Activated naive CD8-positive, alpha-beta T cell treated with anti-CD3 and anti-CD28 coated beads for 36 hours (primary cell): ENCODE data around the gene GID8. TPM values are rescaled to one million over a fixed set of nuclear protein-coding genes. Genes with fewer than 3 reads are reported as not detected.

Source experiments
- DNase-seq: peaks from one replicate; pipeline ENCODE4 v3.0.0; 2021
- H3K27ac Mint-ChIP-seq: one replicate; pipeline ENCODE4 v1.8.0; 2022; ENCODE audit warnings: mild to moderate bottlenecking, moderate library complexity, mixed read lengths
- H3K27me3 Mint-ChIP-seq: one replicate; pipeline ENCODE4 v1.8.0; 2022; ENCODE audit warnings: mild to moderate bottlenecking, mixed read lengths
- H3K36me3 Mint-ChIP-seq: one replicate; pipeline ENCODE4 v1.8.0; 2021; ENCODE audit warnings: mild to moderate bottlenecking, mixed read lengths
- H3K4me1 Mint-ChIP-seq: one replicate; pipeline ENCODE4 v1.8.0; 2021; ENCODE audit warnings: mixed read lengths
- H3K4me3 Mint-ChIP-seq: one replicate; pipeline ENCODE4 v1.8.0; 2022; ENCODE audit warnings: mild to moderate bottlenecking, moderate library complexity, mixed read lengths
- H3K9me3 Mint-ChIP-seq: one replicate; pipeline ENCODE4 v1.8.0; 2022; ENCODE audit warnings: mixed read lengths
- total RNA-seq, 2 experiments: library from RNA; stranded (reverse); gene quantifications; one replicate each; pipeline ENCODE4 v1.2.3, GENCODE V29; 2021

Gene GID8
- total RNA-seq, 2 experiments from 2014 or later: 47.6 to 48.5 TPM

DNA sequence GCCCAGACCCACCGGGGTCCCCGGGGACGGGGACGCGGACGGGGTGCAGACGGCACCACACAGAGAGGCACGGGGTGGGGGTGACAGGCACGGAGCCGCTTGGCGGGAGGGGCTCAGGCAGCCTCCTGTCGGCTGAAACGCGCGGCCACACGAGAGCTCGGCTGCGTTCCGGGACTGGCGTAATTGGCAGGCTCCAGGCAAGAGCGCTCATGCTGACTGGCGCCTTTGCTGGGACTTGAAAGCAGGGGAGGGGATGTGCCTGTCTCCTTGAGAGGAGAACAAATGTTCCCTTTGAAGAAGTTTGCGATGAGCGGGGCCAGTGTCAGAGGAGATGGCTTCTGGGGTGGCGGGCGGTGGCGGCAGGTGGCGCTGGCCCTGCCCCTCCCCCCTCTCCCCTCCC is 43.0 kb downstream of the GID8 start:
- Mint-ChIP-seq H3K9me3 (no peaks in the 10 kb centered on the region), H3K27ac (no peak overlapping the region), H3K27me3 (peaks cover 54% of the 10 kb centered on the region), H3K4me1 (peaks cover 25% of the 10 kb centered on the region), H3K4me3 (no peak overlapping the region), H3K36me3 (no peaks in the 10 kb centered on the region)
- DNase-seq: peak; percentile 46

DNA sequence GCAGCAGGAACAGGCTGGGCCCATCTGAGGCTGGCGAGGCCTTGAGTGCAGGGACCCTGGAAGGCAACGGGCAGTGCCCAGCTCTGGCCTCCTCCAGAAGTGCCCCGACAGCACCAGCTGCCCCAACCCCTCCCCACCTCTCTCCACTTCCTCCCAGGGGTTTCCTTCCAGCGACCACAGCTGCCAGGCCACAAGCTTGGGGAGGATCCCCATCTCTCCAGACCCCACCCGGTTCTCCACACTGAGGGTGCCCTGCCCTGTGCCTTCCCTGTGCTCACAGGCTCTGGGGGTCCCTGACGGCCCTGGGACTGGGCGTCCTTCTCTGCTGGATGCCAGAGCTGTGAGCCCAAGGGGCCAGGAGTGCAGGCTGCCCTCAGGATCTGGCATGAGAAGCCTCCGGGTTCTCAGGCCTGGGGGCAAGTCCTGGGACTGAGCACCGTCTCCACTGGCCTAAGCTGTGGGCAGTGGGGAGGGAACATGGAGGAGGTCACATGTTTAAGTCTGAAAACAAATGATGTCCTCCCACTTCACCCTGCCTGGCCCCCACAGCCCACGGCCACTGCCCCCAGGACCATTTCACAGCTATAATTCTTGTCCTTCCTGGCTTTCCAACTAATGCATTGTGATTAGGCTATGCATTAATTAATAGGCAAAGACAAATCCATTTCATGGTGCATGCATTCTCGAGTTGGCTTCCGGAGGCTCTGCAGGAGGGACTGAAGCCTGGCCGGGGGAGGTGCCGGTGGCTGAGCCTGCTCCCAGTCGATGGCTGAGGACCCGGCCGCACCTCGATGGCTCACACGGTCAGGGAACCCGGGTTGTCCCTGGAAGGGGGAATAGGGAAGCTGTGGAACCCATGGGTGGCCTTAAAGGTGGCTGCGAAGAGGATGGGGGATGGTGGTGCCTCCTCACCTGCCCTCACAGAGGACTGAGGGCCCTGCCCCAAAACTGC is 44.5 kb downstream of the GID8 start:
- no peak overlapping the region for H3K27ac Mint-ChIP-seq
- peaks cover 23% of the 10 kb centered on the region for H3K4me1 Mint-ChIP-seq
- H3K36me3 Mint-ChIP-seq: no peaks in the 10 kb centered on the region
- H3K9me3 Mint-ChIP-seq: no peaks in the 10 kb centered on the region
- H3K4me3 Mint-ChIP-seq: no peak overlapping the region
- DNase-seq: no peak
- H3K27me3 Mint-ChIP-seq: peaks cover 49% of the 10 kb centered on the region

DNA sequence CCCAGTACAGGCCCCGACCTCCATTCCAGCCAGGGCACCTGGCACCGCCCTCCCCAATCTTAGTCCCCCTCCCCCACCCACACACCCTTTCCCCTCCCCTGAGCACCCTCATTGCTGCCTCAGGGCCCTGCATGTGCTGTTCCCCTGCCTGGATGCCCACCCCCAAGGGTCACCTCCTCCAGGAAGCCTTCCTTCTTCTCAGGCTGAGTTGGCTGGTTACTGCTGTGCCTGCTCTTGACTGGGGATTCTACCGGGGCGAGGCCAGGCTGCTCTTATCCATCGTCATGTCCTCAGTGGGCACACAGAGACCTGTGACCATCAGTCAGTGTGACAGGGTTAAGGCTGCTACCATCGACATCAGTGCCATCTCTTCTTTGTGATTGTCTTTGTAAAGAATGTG is 45.3 kb downstream of the GID8 start:
- DNase-seq: no peak
- H3K4me1 Mint-ChIP-seq: peaks cover 16% of the 10 kb centered on the region
- no peak overlapping the region for H3K27ac Mint-ChIP-seq
- H3K27me3 Mint-ChIP-seq: peaks cover 43% of the 10 kb centered on the region
- no peaks in the 10 kb centered on the region for H3K9me3 Mint-ChIP-seq
- H3K36me3 Mint-ChIP-seq: no peaks in the 10 kb centered on the region
- H3K4me3 Mint-ChIP-seq: no peak overlapping the region

DNA sequence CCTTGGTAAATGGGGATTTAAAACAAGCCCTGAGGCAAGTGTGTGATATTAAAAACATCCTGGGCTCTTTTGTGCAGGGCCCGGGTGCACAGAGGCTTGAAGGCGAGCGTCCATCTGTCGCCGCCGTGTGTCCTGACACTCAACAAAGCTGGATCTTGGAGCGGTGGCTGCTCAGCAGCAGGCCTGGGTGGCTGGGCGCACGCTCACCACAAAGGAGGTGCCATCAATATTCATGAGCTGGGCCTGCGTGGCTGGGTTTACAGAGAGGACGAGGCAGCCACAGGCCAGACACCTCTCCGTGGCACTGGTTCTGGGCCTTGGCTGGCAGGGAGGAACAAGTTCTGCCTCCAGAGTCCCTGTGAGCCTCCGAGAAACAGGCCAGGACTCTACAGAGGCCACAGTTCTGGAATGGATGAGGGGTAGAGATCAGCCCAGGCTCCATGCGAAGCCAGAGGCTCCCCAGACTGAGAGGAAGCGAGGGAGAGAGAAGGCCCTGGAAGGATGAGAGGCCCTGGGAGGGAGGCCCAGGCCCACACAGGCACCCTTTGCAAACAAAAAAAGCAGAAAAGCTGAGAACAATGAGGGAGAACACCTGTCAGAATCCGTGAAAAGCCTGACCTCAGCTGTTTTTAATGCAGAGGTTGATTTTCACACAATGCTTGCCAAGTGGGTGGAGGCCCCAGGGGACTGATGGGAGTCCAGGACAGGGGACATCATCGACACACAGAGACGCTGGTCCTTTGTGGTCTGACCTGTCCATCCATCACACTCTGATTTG is 46.9 kb downstream of the GID8 start:
- no peak for DNase-seq
- Mint-ChIP-seq H3K4me3 (no peak overlapping the region), H3K27me3 (peaks cover 27% of the 10 kb centered on the region), H3K36me3 (no peaks in the 10 kb centered on the region), H3K9me3 (no peaks in the 10 kb centered on the region), H3K4me1 (peaks cover 15% of the 10 kb centered on the region), H3K27ac (no peak overlapping the region)

DNA sequence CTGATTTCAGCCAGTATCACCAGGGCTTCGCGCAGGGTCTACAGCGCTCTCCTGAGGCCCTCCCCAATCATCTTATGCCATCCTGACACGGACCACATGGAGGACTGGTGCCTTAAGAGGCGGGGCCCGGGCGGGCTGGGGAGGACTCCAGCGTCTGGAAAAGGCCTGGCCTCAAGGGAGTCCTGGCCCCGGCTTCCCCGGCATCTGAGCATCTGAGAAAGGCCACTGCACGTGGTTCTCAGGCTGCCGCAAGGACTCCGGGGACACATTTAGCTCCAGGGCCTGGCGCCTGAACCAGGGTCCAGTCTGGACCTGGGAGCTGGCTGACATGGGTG is 47.5 kb downstream of the GID8 start:
- no peak overlapping the region for H3K4me3 Mint-ChIP-seq

DNA sequence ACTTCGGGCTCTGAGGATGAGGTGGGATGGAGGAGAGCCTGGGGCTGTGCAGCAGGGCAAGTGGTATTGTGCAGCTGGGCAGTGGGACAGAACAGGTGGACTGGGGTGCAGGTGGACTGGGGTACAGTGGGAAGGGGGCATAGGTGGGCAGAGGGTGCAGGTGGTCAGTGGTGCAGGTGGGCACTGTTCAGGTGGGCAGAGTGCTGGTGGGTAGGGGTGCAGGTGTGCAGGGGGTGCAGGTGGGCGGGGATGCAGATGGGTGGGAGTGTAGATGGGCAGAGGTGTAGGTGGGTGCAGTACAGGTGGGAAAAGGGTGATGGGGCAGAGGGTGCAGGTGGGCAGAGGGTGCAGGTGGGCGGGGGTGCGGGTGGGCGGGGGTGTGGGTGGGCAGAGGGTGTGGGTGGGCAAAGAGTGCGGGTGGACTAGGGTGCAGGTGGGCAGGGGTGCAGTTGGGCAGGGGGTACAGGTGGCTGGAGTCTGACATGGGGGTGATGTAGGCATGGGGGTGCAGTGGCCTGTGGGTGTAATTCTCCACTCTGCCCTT is 48.4 kb downstream of the GID8 start:
- peaks cover 8% of the 10 kb centered on the region for H3K4me1 Mint-ChIP-seq
- peak overlapping the region; percentile 69 for H3K27ac Mint-ChIP-seq
- H3K27me3 Mint-ChIP-seq: peaks cover 15% of the 10 kb centered on the region
- no peak for DNase-seq
- no peak overlapping the region for H3K4me3 Mint-ChIP-seq
- no peaks in the 10 kb centered on the region for H3K36me3 Mint-ChIP-seq
- no peaks in the 10 kb centered on the region for H3K9me3 Mint-ChIP-seq

More for the DNA sequence above, 47.5 kb downstream of the GID8 start:
- Mint-ChIP-seq H3K4me1 (peaks cover 13% of the 10 kb centered on the region), H3K27ac (no peak overlapping the region), H3K27me3 (peaks cover 22% of the 10 kb centered on the region), H3K9me3 (no peaks in the 10 kb centered on the region), H3K36me3 (no peaks in the 10 kb centered on the region)
- DNase-seq: no peak

- no peaks in the 10 kb centered on the region for H3K36me3 Mint-ChIP-seq
- peaks cover 11% of the 10 kb centered on the region for H3K27me3 Mint-ChIP-seq
- H3K27ac Mint-ChIP-seq: no peak overlapping the region
- H3K4me3 Mint-ChIP-seq: no peak overlapping the region
- H3K4me1 Mint-ChIP-seq: peaks cover 4% of the 10 kb centered on the region
- DNase-seq: no peak
- no peaks in the 10 kb centered on the region for H3K9me3 Mint-ChIP-seq
Observed at GRCh38 chr20:62987114-62987513, 49.2 kb downstream of the GID8 start.

DNA sequence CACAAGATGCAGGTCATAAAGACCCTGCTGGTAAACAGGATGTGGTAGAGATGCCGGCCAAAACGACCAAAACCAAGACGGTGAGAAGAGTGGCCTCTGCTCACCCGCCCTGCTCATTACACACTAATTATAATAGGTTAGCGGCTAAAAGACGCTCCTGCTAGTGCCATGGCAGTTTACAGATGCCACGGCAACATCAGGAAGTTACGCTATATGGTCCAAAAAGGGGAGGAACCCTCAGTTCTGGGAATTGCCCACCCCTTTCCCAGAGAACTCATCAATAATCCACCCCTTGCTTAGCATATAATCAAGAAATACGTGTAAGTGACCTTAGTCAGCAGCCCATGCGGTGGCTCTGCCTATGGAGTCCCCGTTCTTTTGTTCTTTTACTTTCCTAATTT is 51.3 kb downstream of the GID8 start:
- no peak overlapping the region for H3K27ac Mint-ChIP-seq
- peaks cover 4% of the 10 kb centered on the region for H3K4me1 Mint-ChIP-seq
- no peaks in the 10 kb centered on the region for H3K9me3 Mint-ChIP-seq
- H3K36me3 Mint-ChIP-seq: no peaks in the 10 kb centered on the region
- H3K4me3 Mint-ChIP-seq: peak overlapping the region; percentile 40
- DNase-seq: no peak
- H3K27me3 Mint-ChIP-seq: peaks cover 11% of the 10 kb centered on the region

DNA sequence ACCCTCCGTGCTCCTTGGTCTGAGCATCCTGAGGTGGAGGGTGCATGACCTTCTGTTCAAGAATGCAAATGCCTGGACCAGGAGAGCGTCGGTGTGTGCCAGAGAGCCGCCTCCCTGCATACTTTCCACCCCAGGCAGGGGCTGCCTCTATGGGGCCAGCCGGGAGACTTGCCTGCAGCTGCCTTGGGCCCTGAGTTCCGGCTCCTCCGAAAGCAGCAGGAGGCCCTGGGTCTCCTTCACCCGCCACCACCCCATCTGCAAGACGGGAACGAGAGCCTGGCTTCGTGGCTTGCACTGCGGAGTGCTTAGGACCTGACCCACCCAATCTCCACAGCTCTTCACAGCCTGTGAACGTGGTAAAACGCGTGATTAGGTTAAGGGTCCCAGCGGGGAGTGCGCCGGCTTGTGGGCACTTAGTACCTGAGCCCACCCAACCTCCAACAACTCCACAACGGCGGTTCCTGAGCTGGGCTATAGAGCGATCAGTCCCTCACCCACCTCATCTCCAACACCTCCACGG is 52.4 kb downstream of the GID8 start:
- Mint-ChIP-seq H3K27me3 (peaks cover 11% of the 10 kb centered on the region), H3K36me3 (no peaks in the 10 kb centered on the region), H3K4me1 (peaks cover 4% of the 10 kb centered on the region), H3K27ac (no peak overlapping the region), H3K9me3 (no peaks in the 10 kb centered on the region), H3K4me3 (no peak overlapping the region)
- DNase-seq: no peak

DNA sequence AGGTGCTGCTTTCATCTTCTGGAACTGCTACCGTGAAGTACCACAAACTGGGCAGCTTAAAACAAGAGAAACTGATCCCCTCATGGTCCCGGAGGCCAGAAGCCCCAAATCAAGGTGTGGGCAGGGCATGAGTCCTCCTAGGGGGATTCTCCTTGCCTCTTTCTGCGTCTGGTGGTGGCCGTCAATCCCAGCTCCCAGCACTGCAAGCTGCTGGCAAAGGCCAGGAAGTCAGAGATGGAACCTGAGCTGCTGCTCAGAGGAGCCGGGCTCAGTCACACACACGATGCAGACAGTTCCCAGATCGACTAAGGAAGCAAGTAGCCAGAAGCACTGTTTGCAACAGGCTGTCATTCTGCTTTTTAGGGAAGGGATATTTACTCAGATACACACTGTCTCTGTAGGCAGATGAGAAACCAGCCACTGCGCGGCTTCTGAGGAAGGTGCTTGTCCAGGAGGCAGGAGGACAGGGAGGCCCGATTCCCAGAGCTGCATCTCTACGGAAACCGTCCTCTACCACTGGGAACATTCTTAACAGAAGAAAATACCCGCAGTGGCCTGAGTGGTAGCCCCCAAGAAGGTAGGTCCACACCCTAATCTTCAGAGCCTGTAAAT is 53.4 kb downstream of the GID8 start:
- Mint-ChIP-seq H3K36me3 (no peaks in the 10 kb centered on the region), H3K27me3 (peaks cover 7% of the 10 kb centered on the region), H3K4me3 (no peak overlapping the region), H3K27ac (no peak overlapping the region), H3K4me1 (peaks cover 4% of the 10 kb centered on the region), H3K9me3 (no peaks in the 10 kb centered on the region)
- DNase-seq: no peak

- no peak for DNase-seq
- Mint-ChIP-seq H3K4me1 (peaks cover 4% of the 10 kb centered on the region), H3K4me3 (no peak overlapping the region), H3K9me3 (no peaks in the 10 kb centered on the region), H3K27ac (no peak overlapping the region), H3K27me3 (peaks cover 10% of the 10 kb centered on the region), H3K36me3 (no peaks in the 10 kb centered on the region)
Observed at GRCh38 chr20:62991863-62992262, 53.9 kb downstream of the GID8 start.

DNA sequence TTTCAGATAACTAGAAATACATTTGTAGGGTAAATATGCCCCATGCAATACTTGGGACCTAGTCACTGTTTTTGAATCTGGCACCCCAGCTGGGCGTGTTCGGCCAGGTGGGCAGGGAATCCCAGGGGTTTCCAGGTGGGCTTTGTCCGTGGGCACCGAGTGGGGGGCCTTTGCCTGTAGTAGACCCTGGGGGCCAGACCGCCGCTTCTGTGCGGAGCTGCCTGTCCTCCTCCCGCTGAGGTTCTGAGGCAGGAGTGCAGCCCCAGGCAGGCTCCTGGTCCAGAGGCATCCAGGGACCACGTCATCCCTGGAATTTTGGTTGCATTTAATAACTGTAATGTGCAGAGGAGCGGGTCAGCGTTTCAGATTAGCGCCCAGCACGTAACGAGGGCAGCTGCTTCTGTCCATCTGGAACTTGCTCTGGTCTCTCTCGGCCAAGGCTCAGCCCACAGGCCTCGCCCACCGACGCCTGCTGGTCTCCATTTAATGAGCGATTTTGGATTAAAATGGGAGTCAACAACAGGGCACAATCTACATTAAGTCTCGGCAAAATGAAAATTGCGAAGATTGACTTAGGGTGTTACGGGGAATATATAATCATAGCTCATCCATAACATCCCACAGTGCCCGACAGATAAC is 56.0 kb downstream of the GID8 start:
- DNase-seq: no peak
- Mint-ChIP-seq H3K4me3 (no peak overlapping the region), H3K9me3 (no peaks in the 10 kb centered on the region), H3K4me1 (peaks cover 2% of the 10 kb centered on the region), H3K27ac (no peak overlapping the region), H3K36me3 (no peaks in the 10 kb centered on the region), H3K27me3 (peaks cover 24% of the 10 kb centered on the region)

DNA sequence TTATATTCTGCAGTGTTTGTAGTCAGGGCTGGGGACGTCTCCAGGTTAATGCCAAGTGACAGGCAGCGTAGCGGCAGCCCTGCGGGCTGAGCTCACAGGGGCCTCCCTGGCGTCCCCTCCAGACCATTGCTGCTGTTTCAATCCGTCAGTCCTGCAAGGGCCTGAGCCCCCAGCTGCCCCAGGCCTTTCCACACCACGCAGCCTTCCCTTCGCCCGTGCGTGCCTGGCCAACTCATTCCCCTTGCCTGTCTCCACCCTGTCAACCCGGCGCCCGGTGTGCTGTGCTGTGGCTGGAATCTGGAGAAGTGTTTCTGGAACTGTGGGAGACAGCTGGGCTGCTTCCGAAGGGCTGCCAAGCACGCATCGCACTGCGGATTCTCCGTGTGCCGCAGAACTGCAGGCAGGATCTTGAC is 56.9 kb downstream of the GID8 start:
- Mint-ChIP-seq H3K4me3 (no peak overlapping the region), H3K27ac (no peak overlapping the region), H3K27me3 (peaks cover 33% of the 10 kb centered on the region), H3K9me3 (no peaks in the 10 kb centered on the region), H3K36me3 (no peaks in the 10 kb centered on the region), H3K4me1 (no peaks in the 10 kb centered on the region)
- no peak for DNase-seq

DNA sequence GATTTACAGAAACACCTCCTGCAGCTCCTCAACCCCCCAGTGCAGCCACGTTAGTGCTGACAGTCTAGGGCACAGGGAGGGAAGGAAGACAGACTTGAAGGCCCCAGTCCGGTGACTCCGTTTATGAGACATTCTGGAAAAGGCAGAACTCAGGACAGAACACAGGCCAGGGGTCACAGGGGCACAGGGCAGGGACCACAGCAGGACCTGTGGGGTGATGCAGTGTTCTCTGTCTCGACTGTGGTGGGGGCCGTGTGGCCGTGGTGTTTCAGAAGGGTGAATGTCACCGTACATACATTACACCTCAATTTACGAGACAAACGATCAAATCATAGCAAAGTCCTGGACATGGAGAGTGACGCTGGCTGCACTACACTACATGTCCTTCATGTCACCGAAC is 57.5 kb downstream of the GID8 start:
- no peaks in the 10 kb centered on the region for H3K36me3 Mint-ChIP-seq
- peaks cover 39% of the 10 kb centered on the region for H3K27me3 Mint-ChIP-seq
- DNase-seq: no peak
- no peaks in the 10 kb centered on the region for H3K4me1 Mint-ChIP-seq
- no peak overlapping the region for H3K4me3 Mint-ChIP-seq
- H3K9me3 Mint-ChIP-seq: no peaks in the 10 kb centered on the region
- H3K27ac Mint-ChIP-seq: no peak overlapping the region
